Kidney epithelial cell (primary cell): ENCODE results near the gene VWF. TPM values are rescaled to one million over a fixed set of nuclear protein-coding genes. Genes with fewer than 3 reads are reported as not detected.

Experiments
- DNase-seq: peaks from one replicate; pipeline ENCODE4 v3.0.0-alpha.2; 2010; ENCODE audit warnings: low read depth
- H3K27me3 ChIP-seq: 2 replicates; pipeline ENCODE4 v1.6.0; 2011; ENCODE audit warnings: low read length; ENCODE audit not compliant: control insufficient read depth, insufficient read depth
- H3K36me3 ChIP-seq: 2 replicates; pipeline ENCODE4 v1.5.1; 2011; ENCODE audit warnings: low read length; ENCODE audit not compliant: control insufficient read depth, insufficient read depth
- H3K4me3 ChIP-seq: 2 replicates; pipeline ENCODE4 v1.5.1; 2011; ENCODE audit warnings: low read depth, mild to moderate bottlenecking, control low read depth, low read length
- CTCF ChIP-seq: IDR thresholded peaks from 2 replicates; pipeline ENCODE4 v1.5.1; 2011; ENCODE audit warnings: mild to moderate bottlenecking, moderate library complexity, low read length, control low read depth, inconsistent platforms; ENCODE audit not compliant: insufficient read depth, poor library complexity, severe bottlenecking
- total RNA-seq: library from RNA; depleted of rRNA; stranded (reverse); fragments of >200 nt; gene quantifications from 2 replicates; pipeline ENCODE4 v1.2.3, GENCODE V29; 2015

Gene VWF
- total RNA-seq, 1 donor from 2014 or later: 0.42 TPM

GRCh38 chr12:6069437-6070093 lies 54.9 kb downstream of the VWF start:
- no peak for TF ChIP-seq CTCF
- H3K36me3 ChIP-seq: no peaks in the 10 kb centered on the region
- no peak overlapping the region for H3K4me3 ChIP-seq
- H3K27me3 ChIP-seq: no peaks in the 10 kb centered on the region
- DNase-seq: no peak

- TF ChIP-seq CTCF: no peak
- H3K36me3 ChIP-seq: no peaks in the 10 kb centered on the region
- H3K27me3 ChIP-seq: no peaks in the 10 kb centered on the region
- DNase-seq: no peak
- no peak overlapping the region for H3K4me3 ChIP-seq
Measured at GRCh38 chr12:6068227-6068626, 56.2 kb downstream of the VWF start.

- H3K4me3 ChIP-seq: no peak overlapping the region
- no peaks in the 10 kb centered on the region for H3K27me3 ChIP-seq
- H3K36me3 ChIP-seq: no peaks in the 10 kb centered on the region
- DNase-seq: no peak
- TF ChIP-seq CTCF: peak; percentile 54
Measured at GRCh38 chr12:6067152-6067916, 57.1 kb downstream of the VWF start.

GRCh38 chr12:6066651-6067050 lies 57.8 kb downstream of the VWF start:
- no peak for DNase-seq
- H3K27me3 ChIP-seq: no peaks in the 10 kb centered on the region
- TF ChIP-seq CTCF: no peak
- H3K4me3 ChIP-seq: no peak overlapping the region
- no peaks in the 10 kb centered on the region for H3K36me3 ChIP-seq

GRCh38 chr12:6065863-6066199 lies 58.6 kb downstream of the VWF start:
- no peak for TF ChIP-seq CTCF
- no peaks in the 10 kb centered on the region for H3K27me3 ChIP-seq
- DNase-seq: no peak
- no peaks in the 10 kb centered on the region for H3K36me3 ChIP-seq
- no peak overlapping the region for H3K4me3 ChIP-seq
